Astrocyte of the spinal cord (primary cell): Measurements from ENCODE around the gene MAN2B1.

Experiments
- DNase-seq: peaks from one replicate; pipeline ENCODE4 v3.0.0; 2011; ENCODE audit warnings: low read depth, low spot score
- H3K4me3 ChIP-seq: 2 replicates; pipeline ENCODE4 v1.5.1; 2011; ENCODE audit warnings: low read depth, mild to moderate bottlenecking, low read length, moderate library complexity
- in situ Hi-C: cut with HindIII; loops from 2 replicates; pipeline ENCODE4 v1.10.0; 2017; ENCODE audit warnings: low sequenced_read_pairs
- TF ChIP-seq, protein P1 (sequence below): IDR thresholded peaks from 2 replicates; pipeline ENCODE4 v1.5.1; 2012; ENCODE audit warnings: low read depth, mild to moderate bottlenecking, low read length, inconsistent platforms

The MAN2B1 gene

DNA sequence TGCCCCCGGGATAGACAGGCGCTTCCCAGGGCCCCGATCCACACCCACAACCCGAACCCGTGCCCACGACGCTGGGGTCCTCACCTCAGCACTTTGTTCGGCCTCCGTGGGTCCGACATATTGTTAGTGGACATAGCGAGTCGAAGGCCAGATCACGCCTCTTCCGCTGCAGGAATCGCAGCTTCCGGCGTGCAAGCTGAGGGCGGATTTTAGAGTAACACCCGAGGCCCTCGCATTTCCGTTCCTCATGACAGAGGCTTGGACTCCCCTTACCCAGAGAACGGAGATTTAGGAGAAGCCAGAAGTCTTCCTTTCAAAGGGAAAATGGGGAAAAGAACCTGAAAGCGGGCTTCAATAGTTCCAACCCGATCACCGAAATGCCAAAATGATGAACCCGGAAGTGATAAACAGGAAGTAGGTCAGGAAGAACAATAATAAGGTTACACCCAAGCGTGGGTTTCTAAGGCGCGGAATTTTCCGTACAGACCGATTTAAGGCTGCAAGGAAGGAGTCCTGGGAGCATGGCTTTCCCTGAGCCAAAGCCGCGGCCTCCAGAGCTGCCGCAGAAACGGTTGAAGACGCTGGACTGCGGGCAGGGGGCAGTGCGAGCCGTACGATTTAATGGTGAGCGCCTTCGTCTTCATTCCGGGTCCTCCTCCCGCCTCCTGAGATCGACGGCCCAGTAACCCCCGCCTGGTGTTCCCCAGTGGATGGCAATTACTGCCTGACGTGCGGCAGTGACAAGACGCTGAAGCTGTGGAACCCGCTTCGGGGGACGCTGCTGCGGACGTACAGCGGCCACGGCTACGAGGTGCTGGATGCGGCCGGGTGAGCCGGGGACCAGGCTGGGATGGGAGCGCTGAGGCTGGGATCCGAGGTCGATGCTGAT lies 3.0 kb upstream of the MAN2B1 start:
- H3K4me3 ChIP-seq: peak overlapping the region; percentile 88
- in situ Hi-C loops: no loop called here
- TF ChIP-seq, protein P1, sequence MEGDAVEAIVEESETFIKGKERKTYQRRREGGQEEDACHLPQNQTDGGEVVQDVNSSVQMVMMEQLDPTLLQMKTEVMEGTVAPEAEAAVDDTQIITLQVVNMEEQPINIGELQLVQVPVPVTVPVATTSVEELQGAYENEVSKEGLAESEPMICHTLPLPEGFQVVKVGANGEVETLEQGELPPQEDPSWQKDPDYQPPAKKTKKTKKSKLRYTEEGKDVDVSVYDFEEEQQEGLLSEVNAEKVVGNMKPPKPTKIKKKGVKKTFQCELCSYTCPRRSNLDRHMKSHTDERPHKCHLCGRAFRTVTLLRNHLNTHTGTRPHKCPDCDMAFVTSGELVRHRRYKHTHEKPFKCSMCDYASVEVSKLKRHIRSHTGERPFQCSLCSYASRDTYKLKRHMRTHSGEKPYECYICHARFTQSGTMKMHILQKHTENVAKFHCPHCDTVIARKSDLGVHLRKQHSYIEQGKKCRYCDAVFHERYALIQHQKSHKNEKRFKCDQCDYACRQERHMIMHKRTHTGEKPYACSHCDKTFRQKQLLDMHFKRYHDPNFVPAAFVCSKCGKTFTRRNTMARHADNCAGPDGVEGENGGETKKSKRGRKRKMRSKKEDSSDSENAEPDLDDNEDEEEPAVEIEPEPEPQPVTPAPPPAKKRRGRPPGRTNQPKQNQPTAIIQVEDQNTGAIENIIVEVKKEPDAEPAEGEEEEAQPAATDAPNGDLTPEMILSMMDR: no peak
- peak; percentile 92 for DNase-seq

- DNase-seq: peak; percentile 39
Observed at GRCh38 chr19:12668932-12669269, 2.4 kb upstream of the MAN2B1 start.

DNA sequence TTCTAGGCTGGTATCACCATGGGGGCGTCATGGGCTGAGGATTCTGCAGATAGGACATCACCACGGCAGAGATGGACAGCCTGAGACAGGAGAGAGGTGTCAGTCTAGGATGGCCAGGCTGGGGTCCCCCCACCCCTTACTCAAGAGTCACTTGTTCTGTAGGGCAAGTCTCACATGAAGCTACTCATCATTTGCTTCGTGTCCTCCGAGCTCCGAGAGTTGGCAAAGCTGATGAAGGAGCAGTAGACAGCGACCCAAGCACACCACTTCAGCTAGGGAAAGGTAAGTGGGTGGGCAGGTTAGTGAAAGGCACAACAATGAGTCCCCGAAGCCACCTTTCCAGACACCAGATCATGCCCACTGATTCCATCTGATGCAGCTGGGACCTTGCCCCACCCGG lies 1.8 kb upstream of the MAN2B1 start:
- TF ChIP-seq, protein P1: no peak
- no peak for DNase-seq
- peak overlapping the region; percentile 88 for H3K4me3 ChIP-seq

More at GRCh38 chr19:12668932-12669269, 2.4 kb upstream of the MAN2B1 start:
- TF ChIP-seq, protein P1: no peak
- peak overlapping the region; percentile 88 for H3K4me3 ChIP-seq
- in situ Hi-C loops: no loop called here

GRCh38 chr19:12667731-12668302 lies 1.3 kb upstream of the MAN2B1 start:
- in situ Hi-C loops: no loop called here

More for the DNA sequence above, 1.8 kb upstream of the MAN2B1 start:
- in situ Hi-C loops: no loop called here

GRCh38 chr19:12665671-12666264 lies 774 bp downstream of the MAN2B1 start:
- in situ Hi-C loops: no loop called here
- TF ChIP-seq, protein P1: no peak
- no peak for DNase-seq

More at GRCh38 chr19:12667731-12668302, 1.3 kb upstream of the MAN2B1 start:
- DNase-seq: no peak
- H3K4me3 ChIP-seq: no peak overlapping the region
- TF ChIP-seq, protein P1: no peak

DNA sequence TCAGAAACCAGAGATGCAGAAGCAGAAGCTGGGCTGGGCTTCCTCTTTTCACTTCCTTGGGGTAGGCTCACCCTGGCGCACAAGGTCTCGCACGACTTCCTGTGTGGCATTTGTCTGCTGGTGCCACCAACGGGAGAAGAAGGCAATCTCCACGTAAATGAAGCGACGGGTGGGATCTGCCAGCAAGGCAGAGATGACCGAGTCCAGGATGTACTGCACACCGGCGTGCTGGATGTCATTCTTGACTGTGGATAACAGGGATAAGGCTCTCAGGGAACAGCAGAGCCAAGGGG lies 1.3 kb downstream of the MAN2B1 start:
- H3K4me3 ChIP-seq: no peak overlapping the region
- no peak for DNase-seq
- TF ChIP-seq, protein P1: no peak
- in situ Hi-C loops: no loop called here

More at GRCh38 chr19:12665671-12666264, 774 bp downstream of the MAN2B1 start:
- peak overlapping the region; percentile 82 for H3K4me3 ChIP-seq
